Limb (tissue), 2 donors: ENCODE data around the gene PDS5A.
"Not testable (repeated sequence)": the region's sequence is repeated elsewhere in the genome, so short reads cannot be mapped to it uniquely, and the experiment has no call there.

Source experiments
- DNase-seq, 2 donors: peaks; one replicate each; pipeline ENCODE4 v3.0.0-alpha.2; 2016; ENCODE audit errors: extremely low spot score in 2 of 2

The PDS5A gene

DNA sequence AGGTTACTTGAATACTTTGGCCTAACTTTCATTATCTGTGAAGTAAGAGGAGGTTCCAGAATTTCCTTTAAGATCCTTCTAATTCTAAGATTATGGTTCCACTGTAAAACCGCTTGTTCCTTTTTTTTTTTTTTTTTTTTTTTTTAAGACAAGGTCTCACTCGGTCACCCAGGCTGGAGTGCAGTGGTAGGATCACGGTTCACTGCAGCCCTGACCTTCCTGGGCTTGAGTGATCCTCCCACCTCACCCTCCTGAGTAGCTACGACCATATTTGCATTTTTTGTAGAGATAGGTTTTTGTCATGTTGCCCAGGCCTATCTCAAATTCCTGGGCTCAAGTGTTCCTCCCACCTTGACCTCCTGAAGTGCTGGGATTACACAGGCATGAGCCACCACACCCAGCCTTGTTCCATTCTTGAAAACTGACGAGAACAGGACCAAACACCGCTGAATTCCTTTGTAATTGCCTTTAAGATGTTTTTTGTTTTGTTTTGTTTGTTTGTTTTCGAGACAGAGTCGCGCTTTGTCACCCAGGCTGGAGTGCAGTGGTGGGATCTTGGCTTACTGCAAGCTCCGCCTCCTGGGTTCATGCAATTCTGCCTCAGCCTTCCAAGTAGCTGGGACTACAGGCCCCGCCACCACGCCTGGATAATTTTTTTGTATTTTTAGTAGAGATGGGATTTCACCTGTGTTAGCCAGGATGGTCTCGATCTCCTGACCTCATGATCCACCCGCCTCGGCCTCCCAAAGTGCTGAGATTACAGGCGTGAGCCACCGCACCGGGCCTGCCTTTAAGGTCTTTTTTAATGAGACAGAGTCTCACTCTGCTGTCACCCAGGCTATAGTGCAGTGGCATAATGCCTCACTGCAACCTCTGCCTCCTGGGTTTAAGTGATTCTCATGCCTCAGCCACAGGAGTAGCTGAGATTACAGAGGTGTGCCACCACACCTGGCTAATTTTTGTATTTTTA is 6.8 kb downstream of the PDS5A start:
- DNase-seq, result no peak

DNA sequence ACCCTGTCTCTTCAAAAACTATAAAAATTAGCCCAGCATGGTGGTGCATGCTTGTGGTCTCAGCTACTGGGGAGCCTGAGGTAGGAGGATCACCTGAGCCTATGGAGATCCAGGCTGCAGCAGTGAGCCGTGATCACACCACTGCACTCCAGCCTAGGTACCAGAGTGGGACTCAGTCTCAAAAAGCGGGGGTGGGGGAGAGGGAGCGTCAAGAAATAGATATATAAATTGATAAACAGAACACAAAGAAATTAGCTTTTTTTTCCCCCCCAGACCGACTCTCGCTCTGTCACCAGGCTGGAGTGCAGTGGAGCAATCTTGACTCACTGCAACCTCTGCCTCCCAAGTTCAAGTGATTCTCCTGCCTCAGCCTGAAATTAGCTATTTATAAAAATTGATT is 14.1 kb downstream of the PDS5A start:
- no peak for DNase-seq

DNA sequence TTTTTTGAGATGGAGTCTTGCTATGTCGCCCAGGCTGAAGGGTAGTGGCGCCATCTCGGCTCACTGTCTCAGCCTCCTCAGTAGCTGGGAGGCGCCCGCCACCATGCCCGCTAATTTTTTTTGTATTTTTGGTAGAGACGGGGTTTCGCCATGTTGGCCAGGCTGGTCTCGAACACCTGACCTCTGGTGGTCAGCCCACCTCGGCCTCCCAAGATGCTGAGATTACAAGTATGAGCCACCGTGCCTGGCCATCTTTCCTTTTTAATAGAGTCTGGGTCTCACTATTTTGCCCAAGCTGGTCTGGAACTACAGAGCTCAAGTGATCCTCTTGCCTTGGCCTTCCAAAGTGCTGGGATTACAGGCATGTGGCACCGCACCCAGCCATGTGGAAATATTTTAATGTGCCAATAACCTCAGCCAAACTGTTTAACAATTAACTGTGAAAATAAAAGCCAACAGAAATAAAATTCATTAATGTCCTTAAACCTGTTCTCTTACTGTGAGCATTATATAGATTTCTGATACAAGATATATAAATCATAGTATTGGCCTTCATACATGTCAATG is 16.3 kb downstream of the PDS5A start:
- DNase-seq, result no peak

GRCh38 chr4:39950861-39951481 is 26.7 kb downstream of the PDS5A start:
- DNase-seq, result no peak

- DNase-seq, result no peak
Observed at GRCh38 chr4:39947963-39948362, 29.7 kb downstream of the PDS5A start.

- no peak for DNase-seq
Observed at GRCh38 chr4:39947417-39947816, 30.3 kb downstream of the PDS5A start.

- not testable (repeated sequence) for DNase-seq
Observed at GRCh38 chr4:39944245-39944644, 33.5 kb downstream of the PDS5A start.

DNA sequence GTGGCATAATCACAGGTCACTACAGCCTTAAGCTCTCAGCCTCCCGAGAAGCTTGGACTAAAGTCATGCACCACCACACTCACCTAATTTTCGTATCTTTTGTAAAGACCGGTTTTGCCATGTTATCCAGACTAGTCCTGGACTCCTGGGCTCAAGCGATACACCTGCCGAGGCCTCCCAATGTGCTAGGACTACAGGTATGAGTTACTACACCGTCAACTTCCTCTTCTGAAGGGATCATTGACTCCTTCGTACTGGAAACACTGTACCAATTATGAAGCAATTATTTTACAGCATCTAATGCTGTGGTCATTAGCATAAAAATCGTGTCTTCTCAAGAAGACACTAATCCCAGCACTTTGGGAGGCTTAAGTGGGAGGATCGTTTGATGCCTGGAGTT is 35.2 kb downstream of the PDS5A start:
- DNase-seq, result no peak

GRCh38 chr4:39941682-39942217 is 36.0 kb downstream of the PDS5A start:
- no peak for DNase-seq

GRCh38 chr4:39937683-39938268 is 39.9 kb downstream of the PDS5A start:
- DNase-seq, result no peak

DNA sequence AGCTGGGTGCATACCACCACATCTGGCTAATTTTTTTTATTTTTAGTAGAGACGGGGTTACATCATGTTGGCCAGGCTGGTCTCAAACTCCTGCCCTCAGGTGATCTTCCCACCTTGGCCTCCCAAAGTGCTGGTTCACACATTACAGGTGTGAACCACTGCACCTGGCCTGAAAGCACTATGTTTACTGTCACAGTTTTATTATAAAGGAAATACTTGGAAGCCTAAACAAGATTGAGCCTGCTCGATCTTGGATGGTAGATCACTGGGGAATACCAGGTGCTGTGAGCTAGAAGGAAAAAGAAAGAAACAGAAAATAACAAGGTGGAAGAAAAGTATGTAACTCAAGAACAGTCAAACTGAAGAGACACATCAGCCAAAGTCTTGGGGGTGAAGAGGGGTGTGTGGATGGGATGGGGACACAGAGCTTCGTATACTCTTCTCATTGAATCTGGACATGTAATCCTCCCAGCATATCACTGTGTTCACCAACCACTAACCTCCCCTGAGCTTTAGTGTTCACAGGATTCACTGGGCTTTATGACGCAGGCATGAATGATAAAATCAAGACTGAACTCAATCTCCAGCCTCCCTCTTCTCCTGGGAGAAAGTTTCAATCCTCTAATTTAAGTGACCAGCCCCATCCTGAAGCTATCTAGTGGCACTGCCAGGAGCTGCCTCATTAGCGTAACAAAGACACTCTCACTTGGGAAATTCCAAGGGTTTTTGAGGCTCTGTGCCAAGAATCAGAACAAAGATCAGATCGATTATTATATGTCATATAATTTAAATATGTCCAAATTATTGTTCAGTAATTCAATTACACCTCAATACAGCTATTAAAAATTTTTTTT is 40.9 kb downstream of the PDS5A start:
- DNase-seq, result no peak

GRCh38 chr4:39933671-39934590 is 43.8 kb downstream of the PDS5A start:
- no peak for DNase-seq

- no peak for DNase-seq
Observed at GRCh38 chr4:39932776-39933402, 44.8 kb downstream of the PDS5A start.

GRCh38 chr4:39931441-39931901 is 46.2 kb downstream of the PDS5A start:
- no peak for DNase-seq

GRCh38 chr4:39928538-39928937 is 49.2 kb downstream of the PDS5A start:
- no peak for DNase-seq

- DNase-seq, result no peak
Observed at GRCh38 chr4:39924014-39924413, 53.7 kb downstream of the PDS5A start.

GRCh38 chr4:39922399-39922798 is 55.3 kb downstream of the PDS5A start:
- DNase-seq, result no peak

DNA sequence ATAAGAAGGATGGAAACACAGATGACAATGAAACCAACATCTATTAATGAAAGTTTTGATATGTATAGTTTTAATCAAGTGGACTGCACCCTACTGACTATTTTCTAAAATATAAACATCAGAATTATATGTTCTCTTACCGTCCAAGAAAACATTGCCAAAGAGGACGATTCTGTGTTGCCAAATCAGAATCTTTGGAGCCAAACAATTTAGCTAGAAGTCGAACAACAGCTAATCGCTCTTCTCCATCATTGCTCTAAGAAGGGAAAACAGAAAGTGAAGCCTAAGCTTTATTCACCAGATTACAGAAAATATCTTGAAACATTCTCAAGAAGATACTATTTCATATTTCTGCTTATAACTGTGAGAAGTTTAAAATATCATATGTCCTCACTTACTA is 64.2 kb downstream of the PDS5A start:
- DNase-seq, result no peak

DNA sequence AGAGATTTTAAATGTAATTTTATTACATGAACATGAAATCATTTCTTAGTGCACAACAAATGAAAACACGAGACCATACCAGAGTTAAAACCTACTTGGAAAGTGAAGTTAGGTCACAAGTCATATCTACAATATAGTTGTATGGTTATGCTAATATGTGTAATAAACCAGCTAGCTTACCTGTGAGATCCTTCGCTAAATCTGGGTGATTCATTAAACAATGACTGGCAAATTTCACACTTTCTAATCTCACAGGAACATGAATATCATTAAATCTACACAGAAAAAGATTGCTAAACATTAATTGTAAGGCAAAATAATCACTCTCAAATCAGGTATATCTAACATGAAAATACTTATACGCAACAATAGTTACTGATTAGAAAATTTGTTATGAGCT is 67.6 kb downstream of the PDS5A start:
- DNase-seq, result no peak
